Psoas muscle (tissue), 8 donors: ENCODE results near the gene DTNA. TPM values are rescaled to one million over a fixed set of nuclear protein-coding genes. Genes with fewer than 3 reads are reported as not detected.
"Not testable (repeated sequence)": the region's sequence is repeated elsewhere in the genome, so short reads cannot be mapped to it uniquely, and the experiment has no call there.

Experiments
- ATAC-seq, 4 donors: fragments of 200-7000 bp; cut with Tn5 transposase; one replicate each; pipeline ENCODE4 v1.9.1; 2020; ENCODE audit warnings: moderate library complexity in 3 of 4, mild to moderate bottlenecking in 2 of 4
- DNase-seq, 2 donors: peaks; one replicate each; pipeline ENCODE4 v3.0.0-alpha.2; 2020
- H3K27ac ChIP-seq: fragments of 200-600 bp; one replicate; pipeline ENCODE4 v1.8.0; 2022
- H3K27me3 ChIP-seq, 3 donors: fragments of 200-600 bp in 1 of 3; one replicate each; pipeline versions ENCODE4 v1.6.1 to v1.8.0; 2013 to 2022; ENCODE audit warnings: low read length in 2 of 3, mild to moderate bottlenecking in 2 of 3, moderate library complexity in 1 of 3; ENCODE audit not compliant: insufficient read depth in 3 of 3
- H3K36me3 ChIP-seq, 2 donors: fragments of 200-600 bp in 1 of 2; one replicate each; pipeline versions ENCODE4 v1.6.1 to v1.8.0; 2013 to 2022; ENCODE audit warnings: low read depth in 1 of 2, mild to moderate bottlenecking in 1 of 2, moderate library complexity in 1 of 2; ENCODE audit not compliant: insufficient read depth in 1 of 2
- H3K4me1 ChIP-seq: fragments of 200-600 bp; one replicate; pipeline ENCODE4 v1.8.0; 2022
- H3K4me3 ChIP-seq: fragments of 200-600 bp; one replicate; pipeline ENCODE4 v1.8.0; 2022; ENCODE audit warnings: mild to moderate bottlenecking
- H3K9me3 ChIP-seq: fragments of 200-600 bp; one replicate; pipeline ENCODE4 v1.8.0; 2022
- WGBS, 3 donors: extraction: QIAGEN DNeasy Blood & Tissue Kit; methylation state at CpG; one replicate each; pipeline versions ENCODE4 v1.1.6 to v1.1.7; 2013; 5-methylcytosine and 5-hydroxymethylcytosine counted together
- intact Hi-C, 2 donors: fragments of 100-400 bp; cut with DNase I; formaldehyde crosslinking; loops; one replicate each; pipeline versions ENCODE4 v1.11.0 to v1.14.2; 2022
- polyA plus RNA-seq, 3 donors: library from polyadenylated mRNA; stranded (reverse); fragments of 200-250 nt; gene quantifications; one replicate each; pipeline ENCODE4 v1.2.3, GENCODE V29; 2013
- total RNA-seq, 4 donors: library from RNA; stranded (reverse); fragmentation: NEBNext Ultra II Directional in 2 of 4; extraction: Animal tissue kit (Norgen Biotek cat#: 25700) in 2 of 4; gene quantifications; one replicate each; pipeline versions ENCODE4 v1.2.1 to v1.2.4, GENCODE V29; 2021 to 2023
- TF ChIP-seq, protein P1 (sequence below): fragments of 200-600 bp; IDR thresholded peaks from one replicate; pipeline ENCODE4 v1.8.0; 2022; ENCODE audit warnings: antibody characterized with exemption
- donor health status: healthy with polysubstance abuse.
- donor health status: DM: no; HTN: no; CAD: no; lungs with moderate emphysema.
- donor health status: Bipolar disorder and iron deficiency.
- donor health status: healthy.
- donor health status: DM: yes; HTN: yes; CAD: no.
- donor health status: DM: no; HTN: no; CAD: no.
- donor health status: DM: no; HTN: no; CAD: no.
- donor health status: DM: yes; HTN: yes; CAD: no.

The DTNA gene
- total and polyA plus RNA-seq, 7 donors, result 12.6 to 103 (median 82.0) TPM

DNA sequence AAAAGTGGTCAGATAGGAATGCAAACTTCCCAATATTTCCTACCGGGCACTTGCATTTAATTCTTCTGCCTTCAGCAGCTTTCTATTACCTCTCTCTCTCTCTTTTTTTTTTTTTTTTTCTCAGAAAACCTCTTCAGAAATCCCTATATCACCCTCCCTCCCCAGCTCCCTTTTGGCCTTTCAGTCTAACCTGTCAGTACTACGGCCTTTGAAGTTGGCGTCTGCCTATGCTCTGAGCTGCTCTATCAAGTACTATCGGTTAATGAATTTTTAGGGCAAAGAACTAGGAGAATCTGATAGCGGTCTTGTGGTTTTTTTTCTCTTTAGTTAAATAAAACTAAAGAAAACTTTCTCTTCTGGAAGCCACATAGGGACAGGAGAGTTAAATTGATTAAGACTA is 208.8 kb downstream of the DTNA start:
- intact Hi-C loops, result no loop called here
- Histone ChIP-seq H3K4me1 (no peaks in the 10 kb centered on the region), H3K4me3 (no peak overlapping the region), H3K27me3 (no peaks in the 10 kb centered on the region), H3K27ac (no peak overlapping the region), H3K9me3 (no peaks in the 10 kb centered on the region), H3K36me3 (no peaks in the 10 kb centered on the region)
- no peak for DNase-seq
- TF ChIP-seq, protein P1, sequence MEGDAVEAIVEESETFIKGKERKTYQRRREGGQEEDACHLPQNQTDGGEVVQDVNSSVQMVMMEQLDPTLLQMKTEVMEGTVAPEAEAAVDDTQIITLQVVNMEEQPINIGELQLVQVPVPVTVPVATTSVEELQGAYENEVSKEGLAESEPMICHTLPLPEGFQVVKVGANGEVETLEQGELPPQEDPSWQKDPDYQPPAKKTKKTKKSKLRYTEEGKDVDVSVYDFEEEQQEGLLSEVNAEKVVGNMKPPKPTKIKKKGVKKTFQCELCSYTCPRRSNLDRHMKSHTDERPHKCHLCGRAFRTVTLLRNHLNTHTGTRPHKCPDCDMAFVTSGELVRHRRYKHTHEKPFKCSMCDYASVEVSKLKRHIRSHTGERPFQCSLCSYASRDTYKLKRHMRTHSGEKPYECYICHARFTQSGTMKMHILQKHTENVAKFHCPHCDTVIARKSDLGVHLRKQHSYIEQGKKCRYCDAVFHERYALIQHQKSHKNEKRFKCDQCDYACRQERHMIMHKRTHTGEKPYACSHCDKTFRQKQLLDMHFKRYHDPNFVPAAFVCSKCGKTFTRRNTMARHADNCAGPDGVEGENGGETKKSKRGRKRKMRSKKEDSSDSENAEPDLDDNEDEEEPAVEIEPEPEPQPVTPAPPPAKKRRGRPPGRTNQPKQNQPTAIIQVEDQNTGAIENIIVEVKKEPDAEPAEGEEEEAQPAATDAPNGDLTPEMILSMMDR, result no peak
- ATAC-seq, result no peak
- WGBS, 3 donors, result 84 to 92% (median 89%) methylated on average over 5 of the region's 5 CpGs

DNA sequence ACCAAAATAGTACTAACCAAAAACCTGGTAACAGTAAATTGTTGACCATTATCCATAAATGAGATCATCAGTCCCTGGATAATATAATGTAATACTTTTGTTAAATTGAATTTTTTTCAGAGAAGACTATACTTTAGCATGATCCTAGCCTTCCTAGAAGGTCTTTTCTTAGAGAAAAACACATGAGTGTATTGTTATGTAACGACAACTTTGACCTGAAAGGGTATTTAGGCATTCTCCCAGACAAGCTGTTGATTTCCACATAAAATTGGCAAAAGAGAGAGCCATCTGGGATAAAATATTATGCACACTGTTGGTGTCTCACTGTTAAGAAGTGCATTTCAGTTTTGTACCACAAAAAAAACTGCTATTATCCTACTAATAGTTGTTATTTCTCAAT is 211.1 kb downstream of the DTNA start:
- H3K4me3 ChIP-seq, result no peak overlapping the region
- TF ChIP-seq, protein P1, result no peak
- 41 to 74% (median 61%) methylated on average over 1 of the region's 1 CpG for WGBS, 3 donors
- ATAC-seq (no peak), DNase-seq (no peak)
- intact Hi-C loops, result no loop called here
- H3K9me3 ChIP-seq, result no peaks in the 10 kb centered on the region
- H3K36me3 ChIP-seq, result no peaks in the 10 kb centered on the region
- H3K27ac ChIP-seq, result no peak overlapping the region
- no peaks in the 10 kb centered on the region for H3K27me3 ChIP-seq
- no peaks in the 10 kb centered on the region for H3K4me1 ChIP-seq

DNA sequence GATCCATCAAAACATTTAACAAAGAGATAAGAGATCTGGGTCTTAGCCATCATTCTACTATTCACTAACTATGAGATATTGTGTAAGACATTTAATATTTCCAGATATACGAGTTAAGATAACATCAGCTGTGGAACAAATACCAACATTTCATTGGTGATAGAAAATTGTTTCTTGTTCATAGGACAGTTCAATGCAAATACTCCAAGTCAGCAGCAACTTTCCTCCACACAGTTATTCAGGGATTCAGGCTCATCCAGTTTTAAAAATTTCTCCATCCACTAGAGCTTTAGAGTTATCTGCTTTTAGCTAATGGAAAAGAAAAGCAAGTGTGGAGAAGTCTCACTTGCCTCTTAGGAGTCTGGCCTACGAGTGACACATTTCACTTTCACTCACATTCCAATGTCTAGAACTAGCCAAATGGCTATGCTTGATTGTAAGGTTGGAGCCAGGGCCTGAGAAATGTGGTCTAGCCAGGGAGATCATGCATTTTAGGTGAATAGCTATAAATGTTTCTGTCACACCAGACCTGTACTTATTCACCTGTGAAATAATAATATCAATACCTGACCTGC is 211.8 kb downstream of the DTNA start:
- no peaks in the 10 kb centered on the region for H3K9me3 ChIP-seq
- ATAC-seq (no peak), DNase-seq (no peak)
- WGBS, 3 donors, result 51 to 61% (median 53%) methylated on average over 2 of the region's 2 CpGs
- no peaks in the 10 kb centered on the region for H3K36me3 ChIP-seq
- H3K27me3 ChIP-seq, result no peaks in the 10 kb centered on the region
- intact Hi-C loops, result no loop called here
- no peak overlapping the region for H3K4me3 ChIP-seq
- H3K4me1 ChIP-seq, result no peaks in the 10 kb centered on the region
- TF ChIP-seq, protein P1, result no peak
- H3K27ac ChIP-seq, result no peak overlapping the region

DNA sequence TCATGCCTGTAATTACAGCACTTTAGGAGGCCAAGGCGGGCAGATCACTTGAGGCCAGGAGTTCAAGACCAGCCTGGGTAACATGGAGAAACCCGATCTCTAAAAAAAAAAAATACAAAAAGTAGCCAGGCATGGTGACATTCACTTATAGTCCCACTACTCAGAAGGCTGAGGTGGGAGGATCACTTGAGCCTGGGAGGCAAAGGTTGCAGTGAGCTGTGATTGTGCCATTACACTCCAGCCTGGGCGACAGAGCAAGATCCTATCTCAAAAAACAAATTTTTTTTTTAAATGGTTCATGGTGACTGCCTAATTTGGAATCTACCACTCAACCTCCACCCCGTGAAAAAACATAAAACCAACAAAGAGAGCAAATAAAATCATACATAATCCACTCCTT is 212.5 kb downstream of the DTNA start:
- DNase-seq, H3K36me3 ChIP-seq, ATAC-seq, H3K27me3 ChIP-seq, intact Hi-C loops, H3K27ac ChIP-seq, H3K4me1 ChIP-seq, H3K9me3 ChIP-seq, H3K4me3 ChIP-seq: not testable (repeated sequence)
- 88 to 93% (median 92%) methylated on average over 4 of the region's 4 CpGs for WGBS, 3 donors

DNA sequence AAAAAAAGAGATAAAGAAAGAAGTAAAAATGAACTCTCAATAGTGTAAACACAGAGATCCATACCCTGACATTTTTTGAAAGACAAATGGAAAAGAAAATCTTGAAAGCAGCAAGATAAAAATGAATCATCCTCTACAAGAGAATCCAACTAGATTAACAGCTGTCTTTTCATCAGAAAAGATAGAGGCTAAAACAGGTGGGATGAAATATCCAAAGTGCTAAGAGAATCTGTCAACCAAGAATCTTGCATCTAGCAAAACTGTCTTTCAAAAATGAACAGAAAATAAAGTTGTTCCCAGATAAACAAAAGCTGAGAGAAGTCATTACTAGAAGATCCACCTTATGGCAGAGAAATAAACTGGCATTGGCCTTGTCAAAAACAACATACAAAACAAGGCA is 213.8 kb downstream of the DTNA start:
- ATAC-seq (no peak), DNase-seq (no peak)
- Histone ChIP-seq H3K4me3 (no peak overlapping the region), H3K27ac (no peak overlapping the region), H3K9me3 (no peaks in the 10 kb centered on the region), H3K4me1 (peaks cover 3% of the 10 kb centered on the region), H3K36me3 (no peaks in the 10 kb centered on the region), H3K27me3 (no peaks in the 10 kb centered on the region)
- intact Hi-C loops, result no loop called here
- TF ChIP-seq, protein P1, result no peak
